Upper lobe of left lung (tissue), 6 donors: ENCODE measurements around the gene SRGAP3. TPM values are rescaled to one million over a fixed set of nuclear protein-coding genes. Genes with fewer than 3 reads are reported as not detected.

ENCODE experiments used
- ATAC-seq, 2 donors: fragments of 200-7000 bp; cut with Tn5 transposase; one replicate each; pipeline ENCODE4 v1.9.1; 2022; ENCODE audit warnings: mild to moderate bottlenecking in 2 of 2, moderate library complexity in 2 of 2; ENCODE audit not compliant: low FRiP score in 2 of 2
- DNase-seq, 2 donors: peaks; one replicate each; pipeline ENCODE4 v3.0.0-alpha.2; 2019 to 2020
- H3K27ac ChIP-seq, 4 donors: fragments of 200-600 bp; sonication (generic); one replicate each; pipeline ENCODE4 v1.5.1; 2016 to 2019
- H3K27me3 ChIP-seq, 4 donors: fragments of 200-600 bp; sonication (generic); one replicate each; pipeline ENCODE4 v1.5.1; 2017 to 2019
- H3K36me3 ChIP-seq, 4 donors: fragments of 200-600 bp; sonication (generic); one replicate each; pipeline ENCODE4 v1.5.1; 2016 to 2019
- H3K4me1 ChIP-seq, 4 donors: fragments of 200-600 bp; sonication (generic); one replicate each; pipeline ENCODE4 v1.5.1; 2018 to 2019
- H3K4me3 ChIP-seq, 4 donors: fragments of 200-600 bp; sonication (generic); one replicate each; pipeline ENCODE4 v1.5.1; 2017 to 2019; ENCODE audit warnings: mild to moderate bottlenecking in 2 of 4, moderate library complexity in 1 of 4
- H3K9me3 ChIP-seq, 4 donors: fragments of 200-600 bp; sonication (generic); one replicate each; pipeline ENCODE4 v1.5.1; 2018 to 2019
- CTCF ChIP-seq, 6 experiments: fragments of 450-650 bp in 4 of 6; fragments of 200-600 bp in 2 of 6; sonication (generic) in 2 of 6; IDR thresholded peaks; one replicate each; pipeline ENCODE4 v1.5.1; 2016 to 2019; ENCODE audit warnings: antibody characterized with exemption in 6 of 6
- EP300 ChIP-seq, 4 donors: sonication (generic); formaldehyde crosslinking; IDR thresholded peaks; one replicate each; pipeline ENCODE4 v1.5.1; 2017; ENCODE audit warnings: antibody characterized with exemption in 4 of 4, control low read depth in 2 of 4
- POLR2A ChIP-seq, 4 donors: fragments of 450-650 bp; IDR thresholded peaks; one replicate each; pipeline ENCODE4 v1.5.1; 2016 to 2017; ENCODE audit warnings: antibody characterized with exemption in 4 of 4, mild to moderate bottlenecking in 2 of 4
- POLR2AphosphoS5 ChIP-seq, 2 donors: sonication (generic); formaldehyde crosslinking; IDR thresholded peaks; one replicate each; pipeline ENCODE4 v1.5.1; 2017; ENCODE audit warnings: antibody characterized with exemption in 2 of 2
- WGBS, 2 donors: methylation state at CpG; one replicate each; pipeline ENCODE4 v1.1.5; 2017 to 2018; 5-methylcytosine and 5-hydroxymethylcytosine counted together
- total RNA-seq, 6 donors: library from RNA; depleted of rRNA in 4 of 6; stranded (reverse); fragments of >200 nt in 4 of 6; gene quantifications; one replicate each; pipeline versions ENCODE4 v1.1.0 to v1.2.1, GENCODE V29; 2016 to 2021
- donor health status: DM: no; HTN: no; CAD: no; lungs with moderate emphysema.
- donor health status: DM: no; HTN: yes; CAD: no; lungs with severe emphysema.

SRGAP3 gene
- total RNA-seq, 6 donors from 2014 or later: 4.6 to 29.6 (median 11.4) TPM

GRCh38 chr3:9062570-9062969 is 186.9 kb downstream of the SRGAP3 start:
- no peaks in the 10 kb centered on the region for H3K9me3 ChIP-seq
- TF ChIP-seq POLR2AphosphoS5 (IDR thresholded peaks at IDR 0.05): no peak
- no peak for TF ChIP-seq CTCF (IDR thresholded peaks at IDR 0.05)
- peaks cover 0 to 5% (median under 1%) of the 10 kb centered on the region in 4 donors for H3K4me1 ChIP-seq
- ATAC-seq (no peak), DNase-seq (no peak)
- no peaks in the 10 kb centered on the region for H3K27me3 ChIP-seq
- no peak overlapping the region for H3K27ac ChIP-seq
- 36 to 73% methylated on average over 1 of the region's 1 CpG for WGBS, 2 donors
- no peak overlapping the region for H3K4me3 ChIP-seq
- H3K36me3 ChIP-seq: no peaks in the 10 kb centered on the region

- Histone ChIP-seq H3K27me3 (no peaks in the 10 kb centered on the region), H3K9me3 (no peaks in the 10 kb centered on the region), H3K27ac (no peak overlapping the region), H3K36me3 (no peaks in the 10 kb centered on the region), H3K4me1 (no peaks in the 10 kb centered on the region), H3K4me3 (no peak overlapping the region)
- ATAC-seq (no peak), DNase-seq (no peak)
- no peak for TF ChIP-seq CTCF (IDR thresholded peaks at IDR 0.05)
- no peak for TF ChIP-seq EP300 (IDR thresholded peaks at IDR 0.05)
- no peak for TF ChIP-seq POLR2AphosphoS5 (IDR thresholded peaks at IDR 0.05)
- no peak for TF ChIP-seq POLR2A (IDR thresholded peaks at IDR 0.05)
- WGBS, 2 donors: 76 to 82% methylated on average over 2 of the region's 2 CpGs
Measured at GRCh38 chr3:9061634-9062033, 187.8 kb downstream of the SRGAP3 start.

- Histone ChIP-seq H3K27me3 (no peaks in the 10 kb centered on the region), H3K4me1 (no peaks in the 10 kb centered on the region), H3K27ac (no peak overlapping the region), H3K36me3 (no peaks in the 10 kb centered on the region), H3K4me3 (no peak overlapping the region), H3K9me3 (no peaks in the 10 kb centered on the region)
- no peak for ATAC-seq
- 83 to 85% methylated on average over 18 to 19 of the region's 19 CpGs for WGBS, 2 donors
- no peak for DNase-seq
- no peak for TF ChIP-seq POLR2AphosphoS5 (IDR thresholded peaks at IDR 0.05)
Measured at GRCh38 chr3:9059489-9060400, 189.7 kb downstream of the SRGAP3 start.

GRCh38 chr3:9056581-9056980 is 192.9 kb downstream of the SRGAP3 start:
- DNase-seq: no peak
- TF ChIP-seq POLR2AphosphoS5 (IDR thresholded peaks at IDR 0.05): no peak
- TF ChIP-seq POLR2A (IDR thresholded peaks at IDR 0.05): no peak
- no peak for TF ChIP-seq CTCF (IDR thresholded peaks at IDR 0.05)
- no peak for TF ChIP-seq EP300 (IDR thresholded peaks at IDR 0.05)
- WGBS, 2 donors: 75 to 79% methylated on average over 5 of the region's 5 CpGs
- Histone ChIP-seq H3K4me3 (no peak overlapping the region), H3K36me3 (no peaks in the 10 kb centered on the region), H3K9me3 (no peaks in the 10 kb centered on the region), H3K4me1 (no peaks in the 10 kb centered on the region), H3K27me3 (no peaks in the 10 kb centered on the region), H3K27ac (no peak overlapping the region)
- no peak for ATAC-seq

GRCh38 chr3:9047452-9048346 is 201.7 kb downstream of the SRGAP3 start:
- TF ChIP-seq EP300 (IDR thresholded peaks at IDR 0.05) (no peak), POLR2AphosphoS5 (IDR thresholded peaks at IDR 0.05) (no peak), CTCF (IDR thresholded peaks at IDR 0.05) (no peak), POLR2A (IDR thresholded peaks at IDR 0.05) (no peak)
- peak in 1 of 2 donors; percentile 51 for DNase-seq
- 81 to 87% methylated on average over 20 of the region's 20 CpGs for WGBS, 2 donors
- H3K27ac ChIP-seq: no peak overlapping the region
- no peaks in the 10 kb centered on the region for H3K27me3 ChIP-seq
- H3K4me3 ChIP-seq: no peak overlapping the region
- H3K9me3 ChIP-seq: no peaks in the 10 kb centered on the region
- no peaks in the 10 kb centered on the region for H3K36me3 ChIP-seq
- no peaks in the 10 kb centered on the region for H3K4me1 ChIP-seq
- peak in 1 of 2 donors; percentile 27 for ATAC-seq
